CD4-positive, alpha-beta T cell treated with Interferon alpha-2 for 1 hour (primary cell): ENCODE data around the gene EPHA8.

ENCODE experiments used
- DNase-seq, 2 donors: peaks; one replicate each; pipeline ENCODE4 v3.0.0-alpha.2; 2020 to 2022

EPHA8 gene

GRCh38 chr1:22651941-22652856, 88.9 kb downstream of the EPHA8 start:
- no peak for DNase-seq

- DNase-seq: no peak
Observed at GRCh38 chr1:22652881-22653316, 89.6 kb downstream of the EPHA8 start, which contains the start of gene C1QB. C1QB (plus strand) TSS chr1:22653236; CDS start chr1:22659463, 6,227 bp downstream.
